ENCODE results near the gene MGME1. TPM values are rescaled to one million over a fixed set of nuclear protein-coding genes. Genes with fewer than 3 reads are reported as not detected.

The MGME1 gene
- total and polyA plus RNA-seq, 2 of the 13 experiments (the other 11 are each of a cell fraction or from before 2014, with no cell fraction given) = 36.7 to 66.6 TPM

- TF ChIP-seq AHDC1 (CRISPR knock-in tag; IDR thresholded peaks at IDR 0.05; ENCODE audit: borderline replicate concordance) (no peak), GATA4 (IDR thresholded peaks at IDR 0.05; ENCODE audit: borderline replicate concordance, low read depth) (peak; percentile 23; the same call in 1 of the 2 replicates), MAZ (IDR thresholded peaks at IDR 0.05; ENCODE audit: borderline replicate concordance, low read depth, low read length) (no peak), MAZ (CRISPR knock-in tag; IDR thresholded peaks at IDR 0.05; ENCODE audit: low read depth) (no peak), PRPF4 (IDR thresholded peaks at IDR 0.05; ENCODE audit: low read depth, low read length, poor library complexity, severe bottlenecking) (no peak), SOX13 (IDR thresholded peaks at IDR 0.05) (no peak; the same call in 1 of the 2 replicates), SOX13 (CRISPR knock-in tag; conservative IDR thresholded peaks at IDR 0.05 in 1 of 2, IDR thresholded peaks at IDR 0.05 in 1 of 2) (no peak), CENPBD1 (CRISPR knock-in tag; IDR thresholded peaks at IDR 0.05; ENCODE audit: borderline replicate concordance, low read depth) (no peak), CREB1 (IDR thresholded peaks at IDR 0.05) (no peak), CREB1 (CRISPR knock-in tag; IDR thresholded peaks at IDR 0.05) (no peak), ZNF550 (CRISPR knock-in tag; IDR thresholded peaks at IDR 0.05; ENCODE audit: borderline replicate concordance) (no peak), ZNF709 (CRISPR knock-in tag; IDR thresholded peaks at IDR 0.05) (no peak), NONO (IDR thresholded peaks at IDR 0.05) (no peak), NONO (CRISPR knock-in tag; conservative IDR thresholded peaks at IDR 0.05) (peak; percentile 44), ZNF761 (CRISPR knock-in tag; conservative IDR thresholded peaks at IDR 0.05) (no peak), MLX (CRISPR knock-in tag; IDR thresholded peaks at IDR 0.05) (0 out of 2 replicates have a peak, but pooled peaks have one; percentile 2), KDM3A (CRISPR knock-in tag; IDR thresholded peaks at IDR 0.05; ENCODE audit: low read depth) (0 out of 2 replicates have a peak, but pooled peaks have one; percentile 40), ZNF124 (CRISPR knock-in tag; IDR thresholded peaks at IDR 0.05) (no peak), DZIP1 (CRISPR knock-in tag; IDR thresholded peaks at IDR 0.05) (no peak), ZNF557 (CRISPR knock-in tag; IDR thresholded peaks at IDR 0.05) (0 out of 2 replicates have a peak, but pooled peaks have one; percentile 30), RARG (CRISPR knock-in tag; IDR thresholded peaks at IDR 0.05; ENCODE audit: low read depth) (peak; percentile 90; the same call in 1 of the 2 replicates)
Measured at GRCh38 chr20:17940224-17940971, 28.4 kb upstream of the MGME1 start (continued).

All from HepG2 (cell line).